ENCODE results near the gene KIRREL3. TPM values are rescaled to one million over a fixed set of nuclear protein-coding genes. Genes with fewer than 3 reads are reported as not detected.
A peak's percentile ranks its signal among the peaks of the same experiment; 100 is the strongest.

The KIRREL3 gene
- total and polyA plus RNA-seq, 2 of the 8 experiments (the other 6 are each of a cell fraction or from before 2014, with no cell fraction given) = 0.29 to 0.32 TPM

DNA sequence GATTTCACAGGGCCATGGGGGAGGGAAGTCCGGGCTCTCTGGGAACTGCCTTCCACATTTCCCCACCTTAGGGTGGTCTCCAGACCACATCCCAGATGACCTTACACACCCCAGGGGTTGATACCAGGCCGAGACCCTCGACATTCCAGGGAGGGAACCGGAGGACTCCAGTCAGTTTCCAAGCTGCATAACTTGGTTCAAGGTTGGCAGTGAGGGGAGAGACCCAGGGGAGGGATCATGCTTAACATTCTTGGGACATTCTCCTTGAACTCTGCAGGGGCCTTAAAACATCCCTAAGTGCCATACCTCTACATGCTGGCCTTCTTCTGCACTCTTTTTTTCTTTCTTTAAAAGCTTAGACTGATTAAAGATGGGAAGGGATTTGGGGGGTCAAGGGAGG, 394.1 kb downstream of the KIRREL3 start:
- H3K4me2 ChIP-seq (ENCODE audit: insufficient read depth in 1 of 2, low read depth in 2 of 2, low read length in 2 of 2) = no peak overlapping the region; a peak in 1 of 4 replicates

More for the DNA sequence above, 394.1 kb downstream of the KIRREL3 start:
- no peak overlapping the region for H3K23ac ChIP-seq (ENCODE audit: insufficient read length)
- no peak overlapping the region for H2AK5ac ChIP-seq (ENCODE audit: low read depth, low read length)
- H2AFZ ChIP-seq (ENCODE audit: low read length) = no peak overlapping the region
- H2BK15ac ChIP-seq (ENCODE audit: low read length) = no peak overlapping the region
- H4K8ac ChIP-seq (ENCODE audit: extremely low read depth, insufficient read depth, low read length) = no peak overlapping the region
- H3K18ac ChIP-seq (ENCODE audit: extremely low read depth, low read length) = no peak overlapping the region
- DNase-seq (ENCODE audit: low read depth in 1 of 2, low spot score in 2 of 2) (no peak), FAIRE-seq (no peak)
- H4K20me1 ChIP-seq (replicated peaks in 1 of 2; ENCODE audit: control insufficient read depth in 1 of 2, insufficient read depth in 2 of 2, low read length in 2 of 2) = no peaks in the 10 kb centered on the region
- H3K36me3 ChIP-seq (ENCODE audit: control insufficient read depth in 2 of 4, insufficient read depth in 4 of 4, low read length in 3 of 4) = no peaks in the 10 kb centered on the region
- H3K23me2 ChIP-seq (ENCODE audit: low read depth, low read length) = no peaks in the 10 kb centered on the region; the same call in 1 of the 2 replicates
- no peak overlapping the region for H2BK20ac ChIP-seq (ENCODE audit: low read length)
- WGBS, 2 experiments (ENCODE audit: extremely low coverage in 1 of 2, insufficient coverage in 1 of 2, insufficient read length in 1 of 2, insufficient replicate concordance in 2 of 2, low coverage in 1 of 2, low lambda C conversion rate in 2 of 2, missing lambda C conversion rate in 1 of 2) = 83% methylated on average over 4 of the region's 4 CpGs; no CpG with 5 or more reads in 1 of the 2 experiments
- no peak overlapping the region for H2BK12ac ChIP-seq (ENCODE audit: low read depth, low read length)
- no peaks in the 10 kb centered on the region; a peak in 3 of 7 replicates for H3K27me3 ChIP-seq (replicated peaks in 1 of 4; ENCODE audit: control insufficient read depth in 3 of 4, extremely low read depth in 1 of 4, insufficient read depth in 3 of 4, low read length in 3 of 4)
- H3K79me2 ChIP-seq (ENCODE audit: control insufficient read depth in 1 of 2, insufficient read depth in 2 of 2, low read length in 2 of 2) = no peaks in the 10 kb centered on the region
- peaks cover 0 to 2% of the 10 kb centered on the region in 2 experiments; a peak in 1 of 4 replicates for H3K9me3 ChIP-seq (ENCODE audit: insufficient read depth in 2 of 2, low read depth in 1 of 2, low read length in 1 of 2)
- H3K79me1 ChIP-seq (ENCODE audit: low read depth, low read length) = no peaks in the 10 kb centered on the region
- no peak overlapping the region for H3K4me3 ChIP-seq (ENCODE audit: extremely low read depth in 1 of 4, insufficient read depth in 2 of 4, low read depth in 3 of 4, low read length in 4 of 4)
- H4K5ac ChIP-seq (ENCODE audit: insufficient read length, low read depth, low read length) = no peak overlapping the region
- ChIA-PET CTCF (ENCODE audit: partially characterized antibody) (interaction anchor here (0.9 to 11.1 kb wide), 47 partner anchors 8 to 467 kb away, joined by 3 to 142 read pairs (median 5); no protein-coding TSS in a partner anchor), POLR2A (ENCODE audit: partially characterized antibody) (no interaction called here)
- H3K56ac ChIP-seq (replicated peaks; ENCODE audit: insufficient read length, low read depth, low read length) = no peak overlapping the region
- no peak overlapping the region for H3K9ac ChIP-seq (replicated peaks in 1 of 4; ENCODE audit: extremely low read depth in 1 of 4, low read depth in 3 of 4, low read length in 3 of 4)
- no peak overlapping the region for H3K14ac ChIP-seq (ENCODE audit: insufficient read length)
- H3K4ac ChIP-seq (replicated peaks; ENCODE audit: insufficient read length, low read depth, low read length) = no peak overlapping the region
- H4K91ac ChIP-seq (replicated peaks; ENCODE audit: insufficient read length, low read length) = no peak overlapping the region
- peaks cover 10 to 23% (median 15%) of the 10 kb centered on the region in 4 experiments for H3K4me1 ChIP-seq (replicated peaks in 1 of 4; ENCODE audit: control insufficient read depth in 3 of 4, insufficient read depth in 4 of 4, low read length in 3 of 4)
- H2BK5ac ChIP-seq (ENCODE audit: low read depth, low read length) = no peak overlapping the region
- no peak overlapping the region for H3K27ac ChIP-seq (ENCODE audit: low read depth, low read length)
- H2BK120ac ChIP-seq (replicated peaks; ENCODE audit: low read depth, low read length) = no peak overlapping the region
- TF ChIP-seq TEAD4 (IDR thresholded peaks at IDR 0.05; ENCODE audit: low read depth, low read length) = peak; percentile 51; the same call in 1 of the 2 replicates
- no peak for TF ChIP-seq POLR2AphosphoS5 (IDR thresholded peaks at IDR 0.05; ENCODE audit: low read depth, low read length)

Measured in H1 (cell line).